GM12873 (cell line): ENCODE measurements around the gene E2F4.

ENCODE experiments used
- CTCF ChIP-seq: IDR thresholded peaks from 2 replicates; pipeline ENCODE4 v1.5.1; 2012; ENCODE audit warnings: low read depth, mild to moderate bottlenecking, moderate library complexity, low read length, control low read depth; ENCODE audit not compliant: insufficient read depth; ENCODE audit errors: missing control alignments

The E2F4 gene

GRCh38 chr16:67148656-67149275 lies 43.2 kb upstream of the E2F4 start:
- no peak for TF ChIP-seq CTCF

GRCh38 chr16:67149276-67150046 lies 42.5 kb upstream of the E2F4 start:
- peak; percentile 1 for TF ChIP-seq CTCF

GRCh38 chr16:67150047-67150832 lies 41.7 kb upstream of the E2F4 start:
- TF ChIP-seq CTCF = no peak

GRCh38 chr16:67150833-67151396 lies 41.0 kb upstream of the E2F4 start, which contains the start of gene B3GNT9:
Gene B3GNT9 (minus strand): TSS chr16:67150998. CDS start chr16:67150485, 513 bp downstream.
- TF ChIP-seq CTCF = no peak

GRCh38 chr16:67151431-67152097 lies 40.4 kb upstream of the E2F4 start:
- TF ChIP-seq CTCF = peak; percentile 25

- TF ChIP-seq CTCF = no peak
These were observed 37.2 kb upstream of the E2F4 start for GRCh38 chr16:67154578-67155294.
